ENCODE results near the gene ASB1.

Gene ASB1

DNA sequence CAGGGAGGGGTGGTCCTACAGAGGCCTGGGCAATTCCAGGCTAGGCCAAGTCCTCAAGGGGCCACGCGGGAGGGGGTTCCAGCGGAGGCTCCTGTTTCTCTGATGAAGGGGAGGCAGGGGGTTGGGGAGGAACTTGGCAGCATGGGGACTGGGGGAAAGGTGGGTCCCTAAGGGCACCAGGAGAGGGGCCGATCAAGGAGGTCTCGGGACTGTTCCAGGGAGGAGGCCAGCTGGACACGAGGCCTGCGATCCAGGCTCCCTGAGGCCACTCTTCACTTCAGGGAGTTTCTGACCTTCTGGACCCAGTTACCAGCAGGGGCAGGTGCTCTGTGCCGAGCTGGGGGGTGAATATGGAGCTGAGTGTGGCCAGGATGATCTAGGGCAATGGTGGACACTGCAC, 71.5 kb downstream of the ASB1 start:
- DNase-seq = no peak

DNA sequence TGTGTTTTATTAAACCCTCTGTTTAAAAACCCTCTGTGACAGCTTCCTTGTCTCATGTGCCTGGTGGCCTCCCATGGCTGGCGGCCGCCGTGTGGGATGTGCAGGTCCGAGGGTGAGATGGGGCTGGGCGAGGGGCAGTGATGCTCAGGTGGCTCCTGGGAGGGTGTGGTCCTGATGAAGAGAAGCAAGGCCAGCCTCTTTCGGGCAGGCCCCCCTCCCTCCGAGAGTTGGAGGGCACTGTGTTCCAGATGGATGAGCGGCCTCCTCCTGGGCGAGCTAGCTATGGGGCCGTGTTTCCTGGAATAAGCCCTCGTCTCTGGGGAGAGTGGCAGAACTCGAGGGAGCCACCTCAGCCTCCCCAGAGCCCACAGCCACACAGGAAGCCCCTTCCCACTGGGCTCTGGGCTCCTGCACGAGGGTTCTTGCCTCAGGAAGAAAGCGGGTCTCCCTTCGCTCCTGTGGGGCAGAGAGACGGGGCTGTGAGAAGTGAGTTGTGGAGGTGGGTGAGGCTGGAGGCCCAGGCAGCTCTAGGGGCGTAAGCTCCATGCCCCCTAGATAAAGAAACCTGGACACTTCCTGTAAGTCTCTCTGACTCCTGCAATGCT, 72.1 kb downstream of the ASB1 start:
- no peak for DNase-seq

DNA sequence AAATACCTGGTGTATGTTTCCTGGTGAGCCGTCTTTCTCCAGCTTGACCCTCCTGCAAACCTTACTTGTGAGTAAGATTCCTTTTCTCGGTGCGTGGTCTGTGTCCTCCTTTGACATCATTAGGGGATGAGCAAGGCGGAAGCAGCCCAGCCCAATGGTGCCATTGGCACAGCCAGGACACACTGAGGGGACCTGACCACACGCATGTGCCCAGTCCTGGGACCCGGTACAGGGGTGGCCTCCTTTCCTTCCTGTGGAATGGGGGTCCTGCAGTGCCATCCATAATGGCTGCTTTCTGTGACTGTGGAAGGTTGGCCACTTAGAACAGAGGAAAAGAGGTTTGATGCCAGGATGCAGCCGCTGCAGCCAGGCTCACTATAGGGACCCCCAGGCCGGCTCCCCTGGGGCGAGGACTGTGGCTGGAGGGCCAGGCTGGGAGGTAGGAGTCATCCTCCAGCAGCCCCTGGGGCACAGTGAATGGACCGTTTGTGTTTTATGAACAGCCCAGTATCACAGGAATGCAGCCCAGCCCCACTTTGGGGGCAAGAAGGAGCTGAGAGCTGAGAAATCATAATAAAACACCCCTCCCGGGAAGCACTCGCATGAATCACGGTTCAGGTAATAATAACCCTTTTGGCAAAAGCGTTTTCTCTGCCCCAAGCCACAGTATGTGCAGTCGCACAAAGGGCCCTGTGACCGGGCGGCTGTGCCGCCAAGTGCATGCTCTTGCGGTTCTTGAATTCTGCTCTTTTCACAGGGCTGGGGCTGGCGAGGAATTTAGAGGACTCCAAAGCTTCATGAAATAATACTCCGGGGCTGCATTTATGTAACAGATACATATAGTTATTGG, 73.2 kb downstream of the ASB1 start:
- DNase-seq = no peak

DNA sequence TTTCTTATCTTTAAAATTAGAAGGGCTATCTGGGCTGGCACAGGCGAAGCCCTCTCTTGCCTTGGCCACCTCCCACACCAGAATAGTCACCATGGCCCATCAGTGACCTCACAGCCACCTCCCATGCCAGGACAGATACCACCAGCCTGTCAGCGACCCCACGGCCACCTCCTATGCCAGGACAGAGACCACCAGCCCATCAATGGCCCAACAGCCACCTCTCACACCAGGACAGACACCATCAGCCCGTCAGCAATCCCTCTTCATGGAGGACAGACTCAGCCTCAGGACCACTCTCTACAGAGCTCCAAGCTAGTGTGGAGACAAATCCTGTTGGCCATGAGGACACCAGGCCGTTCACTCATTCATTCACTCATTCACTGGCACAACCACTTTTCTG, 74.6 kb downstream of the ASB1 start:
- DNase-seq = no peak

Data from kidney glomerular epithelial cell (primary cell).